Measurements from ENCODE around the gene POLR1C.

- TF ChIP-seq POLR2A (IDR thresholded peaks at IDR 0.05; ENCODE audit: low read depth) (no peak), POLR2AphosphoS5 (IDR thresholded peaks at IDR 0.05) (no peak)
- TF ChIP-seq, protein P1, sequence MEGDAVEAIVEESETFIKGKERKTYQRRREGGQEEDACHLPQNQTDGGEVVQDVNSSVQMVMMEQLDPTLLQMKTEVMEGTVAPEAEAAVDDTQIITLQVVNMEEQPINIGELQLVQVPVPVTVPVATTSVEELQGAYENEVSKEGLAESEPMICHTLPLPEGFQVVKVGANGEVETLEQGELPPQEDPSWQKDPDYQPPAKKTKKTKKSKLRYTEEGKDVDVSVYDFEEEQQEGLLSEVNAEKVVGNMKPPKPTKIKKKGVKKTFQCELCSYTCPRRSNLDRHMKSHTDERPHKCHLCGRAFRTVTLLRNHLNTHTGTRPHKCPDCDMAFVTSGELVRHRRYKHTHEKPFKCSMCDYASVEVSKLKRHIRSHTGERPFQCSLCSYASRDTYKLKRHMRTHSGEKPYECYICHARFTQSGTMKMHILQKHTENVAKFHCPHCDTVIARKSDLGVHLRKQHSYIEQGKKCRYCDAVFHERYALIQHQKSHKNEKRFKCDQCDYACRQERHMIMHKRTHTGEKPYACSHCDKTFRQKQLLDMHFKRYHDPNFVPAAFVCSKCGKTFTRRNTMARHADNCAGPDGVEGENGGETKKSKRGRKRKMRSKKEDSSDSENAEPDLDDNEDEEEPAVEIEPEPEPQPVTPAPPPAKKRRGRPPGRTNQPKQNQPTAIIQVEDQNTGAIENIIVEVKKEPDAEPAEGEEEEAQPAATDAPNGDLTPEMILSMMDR (IDR thresholded peaks at IDR 0.05), result no peak
These were observed 15.3 kb downstream of the POLR1C start for GRCh38 chr6:43532201-43532600.

Data from esophagus muscularis mucosa (tissue), 3 donors.